Activated gamma-delta T cell treated with anti-CD3 and anti-CD28 coated beads, Interleukin-2, amount 50 U/mL, for 16 hours (primary cell): ENCODE results near the gene SLC6A6.
"Not testable (repeated sequence)": the region's sequence is repeated elsewhere in the genome, so short reads cannot be mapped to it uniquely, and the experiment has no call there.

ENCODE experiments used
- DNase-seq: peaks from one replicate; pipeline ENCODE4 v3.0.0-alpha.2; 2020; ENCODE audit warnings: low read depth

Gene SLC6A6

GRCh38 chr3:14437705-14438104 lies 35.3 kb downstream of the SLC6A6 start:
- not testable (repeated sequence) for DNase-seq

GRCh38 chr3:14438262-14438661 lies 35.9 kb downstream of the SLC6A6 start:
- DNase-seq = no peak

GRCh38 chr3:14438929-14439328 lies 36.5 kb downstream of the SLC6A6 start:
- DNase-seq = no peak

- DNase-seq = no peak
These were observed 37.2 kb downstream of the SLC6A6 start for GRCh38 chr3:14439501-14440167.

GRCh38 chr3:14440168-14440518 lies 37.7 kb downstream of the SLC6A6 start:
- DNase-seq = no peak

- no peak for DNase-seq
These were observed 38.3 kb downstream of the SLC6A6 start for GRCh38 chr3:14440531-14441239.

GRCh38 chr3:14441240-14441919 lies 39.0 kb downstream of the SLC6A6 start:
- no peak for DNase-seq

GRCh38 chr3:14441920-14442300 lies 39.5 kb downstream of the SLC6A6 start:
- no peak for DNase-seq

GRCh38 chr3:14444380-14444779 lies 42.0 kb downstream of the SLC6A6 start:
- DNase-seq = no peak

GRCh38 chr3:14445773-14446172 lies 43.4 kb downstream of the SLC6A6 start:
- no peak for DNase-seq

- no peak for DNase-seq
These were observed 44.7 kb downstream of the SLC6A6 start for GRCh38 chr3:14446988-14447570.

GRCh38 chr3:14448063-14448462 lies 45.7 kb downstream of the SLC6A6 start:
- no peak for DNase-seq

- DNase-seq = no peak
These were observed 46.6 kb downstream of the SLC6A6 start for GRCh38 chr3:14448756-14449727.

- DNase-seq = no peak
These were observed 48.1 kb downstream of the SLC6A6 start for GRCh38 chr3:14450506-14450905.

- no peak for DNase-seq
These were observed 48.7 kb downstream of the SLC6A6 start for GRCh38 chr3:14450922-14451606.

GRCh38 chr3:14451844-14452739 lies 49.7 kb downstream of the SLC6A6 start:
- DNase-seq = no peak

- DNase-seq = no peak
These were observed 50.6 kb downstream of the SLC6A6 start for GRCh38 chr3:14452740-14453710.

- DNase-seq = no peak
These were observed 51.7 kb downstream of the SLC6A6 start for GRCh38 chr3:14453876-14454638.
